Measurements from ENCODE around the gene LARGE1. TPM values are rescaled to one million over a fixed set of nuclear protein-coding genes. Genes with fewer than 3 reads are reported as not detected.

The LARGE1 gene
- 15.0 and 124 TPM in 2 replicates for total RNA-seq (ENCODE audit: low replicate concordance)

DNA sequence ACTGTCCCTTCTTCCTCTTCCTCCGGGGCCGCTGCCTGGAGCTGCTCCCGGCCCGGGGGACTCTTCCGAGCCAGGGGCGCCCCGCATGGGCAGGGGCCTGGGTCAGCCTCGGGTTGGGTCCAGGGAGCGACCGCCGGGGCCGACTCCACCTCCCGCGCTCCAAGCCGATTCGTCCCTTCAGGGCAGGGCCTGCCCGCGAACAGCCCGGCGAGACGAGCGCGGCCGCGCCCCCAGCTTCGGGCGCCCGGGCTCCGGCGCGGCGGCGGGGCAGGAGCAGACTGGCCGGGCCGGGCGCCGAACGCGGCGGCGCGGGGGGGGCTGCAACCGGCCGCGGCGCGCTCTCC is at the start of gene LARGE1:
Gene LARGE1 (minus strand): TSS at position 280 of the 344 bp plus-strand sequence.
- no peak for TF ChIP-seq CTCF (IDR thresholded peaks at IDR 0.05; ENCODE audit: insufficient read depth, low read length)
- peak within 1 kb of the TSS; percentile 77 for H3K4me3 ChIP-seq (ENCODE audit: low read depth, low read length)
- peak; percentile 17 for DNase-seq (ENCODE audit: low read depth)

GRCh38 chr22:33969045-33969444 is 48.8 kb upstream of the LARGE1 start:
- no peak for DNase-seq (ENCODE audit: low read depth)
- TF ChIP-seq CTCF (IDR thresholded peaks at IDR 0.05; ENCODE audit: insufficient read depth, low read length), result no peak
- H3K4me3 ChIP-seq (ENCODE audit: low read depth, low read length), result no peak overlapping the region

DNA sequence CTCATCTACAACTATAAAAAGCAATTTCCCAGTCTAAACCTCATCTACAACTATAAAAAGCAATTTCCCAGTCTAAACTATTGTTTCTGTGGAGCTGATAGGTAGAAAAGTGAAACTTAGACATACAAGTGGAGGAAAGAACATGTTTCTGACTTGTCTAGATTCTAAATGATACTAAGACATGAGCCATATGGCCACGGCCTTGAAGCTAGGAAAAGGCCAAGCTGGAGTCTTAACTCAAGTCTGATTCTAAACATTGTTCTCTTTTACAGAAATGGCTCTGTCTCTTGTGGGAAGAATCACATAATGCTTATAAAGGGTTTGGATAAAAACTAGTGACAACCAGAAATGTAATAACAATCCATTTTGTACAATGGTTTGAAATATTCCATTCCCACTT is 43.8 kb upstream of the LARGE1 start:
- H3K4me3 ChIP-seq (ENCODE audit: low read depth, low read length), result no peak overlapping the region
- no peak for TF ChIP-seq CTCF (IDR thresholded peaks at IDR 0.05; ENCODE audit: insufficient read depth, low read length)
- DNase-seq (ENCODE audit: low read depth), result no peak

DNA sequence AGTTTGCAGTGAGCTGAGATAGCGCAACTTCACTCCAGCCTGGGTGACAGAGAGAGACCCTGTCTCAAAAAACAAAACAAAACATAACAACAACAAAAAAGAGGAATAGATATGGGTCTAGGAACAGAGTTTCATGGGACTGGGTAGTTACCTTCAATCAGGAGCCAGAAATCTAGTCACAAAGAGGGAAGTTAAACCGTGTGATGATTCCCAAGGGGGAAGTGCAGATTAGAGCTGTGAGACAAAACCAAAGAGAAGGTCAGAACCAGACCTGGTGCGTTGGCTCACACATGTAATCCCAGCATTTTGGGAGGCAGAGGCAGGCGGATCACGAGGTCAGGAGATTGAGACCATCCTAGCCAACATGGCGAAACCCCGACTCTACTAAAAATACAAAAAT is 42.1 kb upstream of the LARGE1 start:
- H3K4me3 ChIP-seq (ENCODE audit: low read depth, low read length), result no peak overlapping the region
- DNase-seq (ENCODE audit: low read depth), result no peak
- no peak for TF ChIP-seq CTCF (IDR thresholded peaks at IDR 0.05; ENCODE audit: insufficient read depth, low read length)

- H3K4me3 ChIP-seq (ENCODE audit: low read depth, low read length), result no peak overlapping the region
- DNase-seq (ENCODE audit: low read depth), result no peak
- TF ChIP-seq CTCF (IDR thresholded peaks at IDR 0.05; ENCODE audit: insufficient read depth, low read length), result no peak
Measured at GRCh38 chr22:33958741-33959140, 38.5 kb upstream of the LARGE1 start.

DNA sequence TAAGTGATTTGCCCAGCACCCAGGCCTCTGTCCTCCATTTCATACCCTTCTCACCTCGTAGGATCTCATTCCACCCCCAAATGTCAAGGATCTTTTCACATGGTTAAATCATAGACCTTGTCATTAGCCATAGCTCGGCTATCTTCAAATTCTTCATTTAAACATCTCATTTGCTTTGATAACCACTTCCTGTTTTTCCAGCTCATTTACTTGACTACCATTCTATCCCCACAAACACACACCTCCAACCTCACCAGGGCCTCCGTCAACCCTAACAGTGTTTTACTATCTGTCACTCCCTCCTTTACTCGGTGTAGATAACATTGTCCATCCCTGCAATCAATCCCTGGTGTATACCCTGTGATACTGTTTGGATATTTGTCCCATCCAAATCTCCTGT is 36.8 kb upstream of the LARGE1 start:
- no peak overlapping the region for H3K4me3 ChIP-seq (ENCODE audit: low read depth, low read length)
- TF ChIP-seq CTCF (IDR thresholded peaks at IDR 0.05; ENCODE audit: insufficient read depth, low read length), result no peak
- no peak for DNase-seq (ENCODE audit: low read depth)

DNA sequence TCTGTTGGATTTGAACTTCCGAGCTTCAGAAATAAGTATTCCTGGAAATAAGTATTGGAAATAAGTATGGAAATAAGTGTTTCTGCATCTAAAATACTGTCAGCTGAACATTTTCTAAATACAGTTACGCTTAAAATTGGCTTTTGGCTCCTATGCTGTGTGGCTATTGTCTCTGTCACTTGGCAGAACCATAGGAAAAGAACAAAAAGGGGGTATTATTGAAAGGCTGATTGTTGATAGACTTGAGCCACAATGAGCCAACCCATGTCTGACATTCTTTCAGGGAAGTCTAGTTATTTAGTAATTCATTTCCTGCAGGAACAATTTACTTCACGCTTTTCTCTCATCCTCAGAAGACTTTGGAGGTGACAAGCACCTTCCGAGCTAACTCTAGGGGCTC is 32.5 kb upstream of the LARGE1 start:
- DNase-seq (ENCODE audit: low read depth), result no peak

More for the DNA sequence above, 32.5 kb upstream of the LARGE1 start:
- TF ChIP-seq CTCF (IDR thresholded peaks at IDR 0.05; ENCODE audit: insufficient read depth, low read length), result no peak
- H3K4me3 ChIP-seq (ENCODE audit: low read depth, low read length), result no peak overlapping the region
